Stimulated activated CD8-positive, alpha-beta memory T cell treated with anti-CD3 and anti-CD28 coated beads, Interleukin-2, amount 100 ng/mL, for 48 hours (primary cell): Measurements from ENCODE around the gene SERPINA5.
"Not testable (repeated sequence)": the region's sequence is repeated elsewhere in the genome, so short reads cannot be mapped to it uniquely, and the experiment has no call there.

Experiments
- DNase-seq, 2 donors: peaks; one replicate each; pipeline ENCODE4 v3.0.0-alpha.2; 2020; ENCODE audit warnings: low read depth in 2 of 2

Gene SERPINA5

DNA sequence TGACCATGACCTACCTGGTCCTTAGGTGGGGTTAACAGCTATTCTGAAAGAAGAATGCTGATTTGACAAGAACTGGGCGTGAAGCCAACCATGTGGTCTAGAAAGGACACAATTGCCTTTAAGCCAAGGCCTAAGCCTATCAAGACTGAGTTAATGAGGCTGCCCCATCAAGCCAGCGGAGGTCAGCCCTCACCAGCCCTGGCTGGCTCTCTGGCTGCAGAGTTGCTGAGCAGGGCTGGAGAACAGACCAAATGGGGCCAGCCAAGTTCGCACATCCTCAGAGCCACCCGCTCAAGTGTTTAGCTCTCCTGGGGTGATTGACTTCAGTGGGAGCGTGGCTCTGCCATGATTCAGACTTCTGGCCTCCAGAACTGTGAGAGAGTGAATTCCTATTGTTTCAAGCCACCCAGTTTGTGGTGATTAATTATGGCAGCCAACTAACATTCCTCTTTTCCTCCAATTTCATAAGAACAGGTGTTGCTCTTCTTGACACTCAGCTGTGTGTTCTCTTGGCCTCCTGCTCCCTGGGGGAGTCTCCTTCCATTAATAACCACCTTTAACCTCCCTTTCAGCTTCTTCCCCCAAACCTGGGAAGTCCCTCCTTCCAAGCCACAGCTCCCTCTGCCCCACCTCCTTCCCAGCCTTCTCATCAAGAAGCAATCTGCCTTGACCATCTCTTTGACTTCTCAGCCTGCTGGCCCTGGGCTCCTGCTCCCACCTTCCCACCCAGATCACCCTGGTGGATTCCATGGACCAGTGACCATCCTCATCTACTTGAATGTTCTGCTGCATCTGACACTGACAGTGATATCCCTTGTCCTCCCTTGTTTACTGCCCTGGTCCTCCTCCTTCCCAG lies 5.3 kb upstream of the SERPINA5 start:
- no peak for DNase-seq

- not testable (repeated sequence) for DNase-seq
Observed at GRCh38 chr14:94577472-94577871, 3.8 kb upstream of the SERPINA5 start.

DNA sequence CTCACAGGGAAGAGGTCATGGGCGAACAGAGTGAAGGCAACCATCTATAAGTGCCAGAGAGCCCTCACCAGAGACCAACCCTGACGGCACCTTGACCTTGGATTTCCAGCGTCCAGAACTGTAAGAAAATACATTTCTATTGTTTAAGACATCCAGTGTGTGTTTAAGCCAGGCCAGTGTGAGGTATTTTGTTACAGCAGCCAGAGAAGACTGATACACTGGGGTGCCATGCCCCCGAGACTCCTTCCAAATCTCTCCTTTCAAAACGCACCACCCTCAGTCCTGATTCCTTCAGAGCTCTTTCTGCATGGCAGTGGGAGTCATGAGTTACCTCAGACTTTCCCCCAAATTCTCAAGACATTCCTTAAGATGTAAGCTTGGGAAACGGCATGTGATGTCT lies 2.5 kb upstream of the SERPINA5 start:
- DNase-seq: no peak

DNA sequence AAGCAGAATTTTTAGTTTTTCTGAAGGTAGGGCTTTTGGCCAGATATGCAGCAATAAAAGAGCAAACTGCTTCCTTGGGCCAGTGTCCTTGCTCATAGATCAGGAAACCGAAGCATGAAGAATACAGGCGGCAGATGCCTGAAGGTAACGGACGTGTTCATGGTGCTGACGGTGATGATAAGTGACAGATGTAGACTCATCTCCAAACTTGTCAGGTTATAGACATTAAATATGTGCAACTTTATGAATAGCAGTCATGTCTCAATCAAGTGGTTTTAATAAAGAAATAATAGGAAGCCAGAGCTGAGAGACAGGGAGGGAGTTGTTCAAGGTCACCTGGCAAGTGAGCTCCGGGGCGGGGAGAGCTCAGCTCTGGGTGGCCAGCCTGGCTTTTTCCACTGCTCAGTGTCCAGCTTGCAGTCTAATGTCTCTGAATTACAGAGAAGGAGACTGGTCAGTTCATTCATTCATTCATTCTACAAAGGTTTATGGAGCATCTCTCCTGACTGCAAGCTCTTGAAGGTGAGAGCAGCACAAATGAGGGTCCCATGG lies 1.0 kb downstream of the SERPINA5 start:
- no peak for DNase-seq

- DNase-seq: no peak
Observed at GRCh38 chr14:94582851-94583250, 1.6 kb downstream of the SERPINA5 start.

DNA sequence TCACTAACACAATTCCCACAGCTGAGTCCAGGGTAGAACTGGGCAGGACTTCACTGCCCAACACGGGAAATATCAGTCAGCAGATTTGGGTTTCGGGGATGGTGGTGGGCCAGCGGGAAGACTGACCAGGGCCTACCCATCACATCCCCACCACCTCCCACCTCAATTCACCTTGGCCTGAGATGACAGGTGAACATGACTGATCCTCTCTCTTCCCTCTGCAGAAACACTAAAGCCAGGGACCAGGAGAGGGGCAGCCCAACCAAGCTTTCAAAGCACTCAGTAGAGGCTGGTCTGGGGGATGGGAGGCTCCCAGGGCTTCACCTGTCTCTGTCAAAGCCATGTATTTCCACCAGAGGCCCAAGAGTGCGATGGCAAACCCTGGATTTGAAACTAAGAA lies 2.3 kb downstream of the SERPINA5 start:
- DNase-seq: no peak

DNA sequence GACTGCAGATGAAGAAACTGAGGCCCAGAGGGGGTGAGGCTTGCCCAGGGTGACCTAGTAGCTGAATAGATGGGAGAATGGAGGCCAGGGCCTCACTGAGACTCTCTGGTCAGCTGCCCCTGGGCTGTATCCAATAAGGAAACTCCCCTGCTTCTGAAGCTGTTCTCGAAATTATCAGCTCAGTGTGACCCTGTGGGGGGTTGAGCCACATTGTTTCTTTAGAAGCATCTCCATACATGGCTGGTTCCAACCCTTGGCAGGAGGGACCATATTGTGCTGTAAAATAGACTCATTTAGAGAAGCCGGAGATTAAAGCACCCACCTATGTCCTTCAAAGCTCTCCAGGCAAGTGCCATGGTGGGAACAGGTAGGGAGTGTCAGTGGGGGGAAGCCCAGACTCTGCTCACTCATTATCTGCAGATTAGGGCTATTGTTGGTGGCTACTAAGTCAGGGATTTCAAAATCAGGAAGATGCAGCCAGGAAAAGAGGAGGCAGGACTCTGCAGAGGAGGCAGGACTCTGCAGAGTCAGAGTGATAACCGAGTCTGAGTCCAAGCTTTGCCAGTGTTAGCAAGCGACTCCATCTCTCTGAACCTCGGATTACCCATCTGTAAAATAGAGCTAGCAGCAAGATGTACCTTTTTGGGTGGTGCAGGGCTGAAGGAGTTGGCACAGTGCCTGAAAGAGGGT lies 3.5 kb downstream of the SERPINA5 start:
- no peak for DNase-seq

GRCh38 chr14:94586635-94587034 lies 5.4 kb downstream of the SERPINA5 start:
- DNase-seq: no peak

DNA sequence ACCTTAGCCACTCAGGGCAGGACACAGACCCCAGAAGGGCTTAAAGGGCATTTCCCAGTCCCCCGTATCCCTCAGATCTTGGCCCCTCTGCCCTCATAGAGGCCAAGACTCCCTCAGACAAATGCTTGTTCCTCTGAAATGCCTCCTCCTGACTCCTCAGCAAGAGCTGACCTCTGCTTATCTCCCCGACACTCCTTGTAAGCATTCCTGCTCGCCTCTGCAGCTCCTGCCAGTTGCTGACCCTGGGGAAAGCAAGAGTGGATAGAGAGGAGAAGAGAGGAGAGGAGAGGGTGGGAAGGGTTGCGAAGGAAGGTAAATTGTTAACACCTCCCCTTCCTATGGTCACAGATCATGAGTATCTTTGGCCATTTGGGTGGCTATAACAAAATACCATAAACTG lies 7.1 kb downstream of the SERPINA5 start:
- no peak for DNase-seq

DNA sequence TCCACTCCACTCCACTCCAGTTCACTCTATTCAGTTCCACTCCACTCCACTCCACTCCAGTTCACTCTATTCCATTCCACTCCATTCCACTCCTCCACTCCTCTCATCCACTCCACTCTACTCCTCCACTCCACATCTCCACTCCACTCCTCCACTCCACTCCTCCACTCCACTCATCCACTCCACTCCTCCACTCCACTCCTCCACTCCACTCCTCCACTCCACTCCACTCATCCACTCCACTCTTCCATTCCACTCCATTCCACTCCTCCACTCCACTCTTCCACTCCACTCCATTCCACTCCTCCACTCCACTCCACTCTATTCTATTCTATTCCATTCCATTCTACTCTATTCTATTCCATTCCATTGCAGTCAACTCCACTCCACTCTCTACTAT lies 9.8 kb downstream of the SERPINA5 start:
- no peak for DNase-seq

GRCh38 chr14:94591871-94592270 lies 10.6 kb downstream of the SERPINA5 start:
- no peak for DNase-seq

GRCh38 chr14:94592457-94592856 lies 11.2 kb downstream of the SERPINA5 start:
- DNase-seq: no peak

DNA sequence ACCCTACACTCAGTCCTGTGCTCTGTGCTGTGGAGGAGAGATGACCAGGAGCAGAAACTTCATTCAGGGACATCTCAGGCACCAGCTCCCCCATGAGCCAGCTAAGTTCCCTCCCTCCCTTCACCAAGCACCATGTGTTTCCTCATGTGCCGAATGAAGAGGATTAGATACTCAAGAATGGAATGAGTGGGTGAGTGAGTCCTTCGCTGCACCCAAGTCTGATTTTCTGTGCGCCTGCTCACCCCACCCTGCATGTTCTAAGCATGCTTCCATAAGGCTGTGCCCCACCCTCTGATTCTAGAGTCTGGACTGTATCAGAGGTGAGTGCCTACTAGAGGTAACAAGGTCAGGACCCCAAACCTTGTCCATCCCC lies 12.1 kb downstream of the SERPINA5 start:
- no peak for DNase-seq

DNA sequence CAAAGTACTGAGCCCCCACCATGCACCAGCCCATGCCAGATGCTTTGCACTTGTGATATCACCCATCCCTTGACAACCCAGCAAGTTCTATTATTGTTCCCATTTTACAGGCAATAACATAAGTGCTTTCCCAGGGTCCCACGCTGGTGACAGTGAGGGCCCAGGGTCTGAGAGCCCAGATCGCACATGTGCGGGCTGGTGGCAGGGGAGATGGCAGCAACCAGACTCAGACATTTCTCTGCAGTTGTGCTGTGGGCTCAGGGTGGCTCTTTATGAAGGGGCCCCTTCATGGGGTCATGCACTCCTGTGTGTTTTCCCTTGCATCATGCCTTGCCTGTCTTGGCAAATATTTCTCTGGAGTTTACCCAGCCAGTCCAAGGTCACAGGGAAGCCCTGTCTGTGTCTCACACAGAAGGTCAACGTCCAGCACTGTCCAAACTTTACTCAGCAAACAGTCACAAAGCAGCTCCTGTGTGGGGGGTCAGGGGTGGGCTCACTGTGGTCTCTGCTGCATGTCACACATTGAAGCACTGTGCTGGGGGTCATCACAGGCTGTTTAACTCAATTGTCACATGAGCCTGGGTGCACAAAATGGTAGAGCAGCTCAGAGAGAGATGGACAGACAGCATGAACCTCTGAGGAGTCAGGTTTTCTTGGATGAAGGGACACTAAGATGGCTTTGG lies 12.7 kb downstream of the SERPINA5 start:
- no peak for DNase-seq

DNA sequence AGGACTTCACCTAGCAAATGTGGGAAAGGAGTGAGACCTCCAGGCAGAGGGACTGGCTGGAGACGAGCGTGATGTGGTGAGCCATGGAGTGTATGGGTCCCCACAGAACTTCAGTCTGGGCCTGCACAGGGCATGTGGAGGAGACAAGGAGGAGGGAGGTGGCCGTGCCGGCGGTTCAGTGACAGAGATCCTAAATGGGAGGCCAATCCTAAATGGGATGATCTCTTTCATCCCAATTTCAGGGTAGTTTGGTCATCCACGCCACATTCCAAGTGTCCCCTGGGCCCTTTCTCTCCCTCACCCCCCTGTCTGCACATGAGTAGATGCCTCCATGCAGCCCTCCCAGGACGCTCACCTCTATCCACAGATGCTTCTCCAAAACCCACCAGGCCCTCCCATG lies 13.2 kb downstream of the SERPINA5 start:
- DNase-seq: no peak

DNA sequence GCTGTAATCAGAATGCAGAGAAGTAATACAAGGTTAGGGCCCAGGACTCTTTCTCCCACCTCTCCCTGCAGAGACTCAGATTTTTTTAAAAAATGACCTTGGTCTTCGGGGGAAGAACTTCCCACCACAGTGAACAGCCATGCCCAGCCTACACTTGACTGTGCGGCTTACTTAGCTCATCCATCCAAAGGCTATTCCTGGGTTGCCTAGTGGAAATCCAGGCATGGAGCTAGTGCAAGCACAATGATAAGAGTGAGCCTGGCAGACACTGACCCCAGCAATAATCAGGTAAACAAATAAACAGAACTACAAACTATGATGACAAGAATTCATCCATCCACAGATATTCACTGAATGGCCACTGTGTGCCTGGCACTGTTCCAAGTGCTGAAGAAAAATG lies 14.7 kb downstream of the SERPINA5 start:
- no peak for DNase-seq

DNA sequence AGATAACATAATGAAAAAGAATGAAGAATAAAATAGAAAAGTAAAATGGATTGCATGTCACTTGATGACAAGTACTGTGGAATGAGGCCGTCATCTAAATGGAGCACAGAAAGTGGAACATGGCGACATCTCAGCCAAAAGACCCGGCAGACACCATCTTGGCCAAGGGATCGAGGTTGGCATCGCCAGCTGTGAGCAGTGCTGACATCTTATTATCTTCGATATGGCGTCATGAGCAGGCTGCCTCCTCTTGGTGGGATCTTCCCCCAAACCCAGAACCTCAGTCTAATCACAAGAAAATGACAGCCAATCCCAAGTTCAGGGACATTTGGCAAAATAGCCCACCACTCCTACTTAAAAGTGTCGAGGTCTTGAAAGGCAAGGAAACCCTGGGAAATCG lies 15.1 kb downstream of the SERPINA5 start:
- DNase-seq: no peak

DNA sequence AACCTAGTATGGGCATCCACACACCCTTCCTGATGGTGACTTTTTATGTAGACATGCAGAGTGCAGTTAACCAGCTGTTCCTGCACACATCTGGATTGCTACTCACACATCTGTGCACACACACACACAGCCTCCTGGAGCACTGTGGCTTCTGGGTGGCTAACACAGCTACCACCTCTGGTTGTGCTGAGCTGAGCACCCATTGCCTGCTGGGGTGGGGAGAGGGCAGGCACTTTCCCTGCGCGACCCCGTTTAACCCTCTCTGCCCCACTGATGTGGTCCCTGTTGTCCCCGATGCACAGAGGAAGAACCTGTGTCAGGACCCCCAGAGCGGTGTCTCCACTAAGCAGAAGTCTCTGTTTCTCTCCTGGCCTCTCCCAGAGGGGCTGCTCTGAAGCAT lies 16.6 kb downstream of the SERPINA5 start:
- DNase-seq: no peak

GRCh38 chr14:94598506-94598815 lies 17.2 kb downstream of the SERPINA5 start:
- DNase-seq: no peak

DNA sequence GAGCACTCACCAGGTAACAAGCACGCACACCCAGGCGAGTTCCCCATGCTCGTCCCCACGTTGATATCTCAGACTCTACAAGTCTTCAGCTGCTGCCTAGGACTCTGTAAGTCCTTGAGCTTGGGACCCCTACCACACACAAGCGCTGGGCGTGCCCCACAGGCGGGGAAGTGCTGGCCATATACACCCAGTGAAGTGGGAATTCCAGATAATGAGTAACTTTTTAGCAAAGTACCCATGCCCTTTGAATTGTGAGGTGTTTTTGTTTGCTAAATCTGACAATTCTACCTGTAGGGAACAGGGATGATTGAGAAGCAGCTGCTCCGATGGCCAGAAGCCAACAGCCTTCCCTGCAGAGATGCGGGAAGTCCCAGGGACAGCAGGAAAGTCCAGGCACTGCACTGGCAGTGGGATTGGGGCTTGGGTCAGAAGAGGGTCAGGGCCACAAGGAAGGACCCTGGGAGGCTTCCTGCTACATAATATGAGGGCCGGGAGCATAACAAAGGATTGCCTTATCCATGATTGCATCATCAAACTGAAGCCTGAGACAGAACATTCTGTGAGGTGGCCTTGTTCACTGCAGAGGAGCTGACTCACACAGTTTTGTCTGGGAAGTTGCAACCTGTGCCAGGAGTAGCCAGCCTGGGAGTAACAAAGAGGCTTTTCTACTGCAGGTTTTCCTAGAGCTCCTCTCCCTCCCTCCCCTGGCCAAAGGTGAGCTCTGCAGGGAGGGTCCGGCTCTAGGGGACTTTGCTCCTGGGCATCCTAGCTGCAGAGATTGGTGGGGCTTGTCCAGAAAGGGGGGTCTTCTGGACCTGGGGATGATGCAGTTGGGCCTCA lies 17.8 kb downstream of the SERPINA5 start:
- no peak for DNase-seq

GRCh38 chr14:94599656-94600004 lies 18.4 kb downstream of the SERPINA5 start:
- DNase-seq: no peak

GRCh38 chr14:94600148-94600545 lies 18.9 kb downstream of the SERPINA5 start:
- no peak for DNase-seq
